H1 (cell line): Measurements from ENCODE around the gene PPM1N. TPM values are rescaled to one million over a fixed set of nuclear protein-coding genes. Genes with fewer than 3 reads are reported as not detected.

Experiments
- CTCF ChIA-PET: fragments of 300-600 bp; sonication (Branson Sonifier 250); formaldehyde crosslinking; loops from one replicate; lab custom pipeline; 2021; ENCODE audit not compliant: partially characterized antibody; lab: Charles Lee
- POLR2A ChIA-PET: fragments of 300-600 bp; sonication (Branson Sonifier 250); formaldehyde crosslinking; loops from one replicate; lab custom pipeline; 2021; ENCODE audit warnings: inconsistent platforms; ENCODE audit not compliant: partially characterized antibody; lab: Charles Lee
- DNase-seq, 2 experiments: peaks; one replicate each; pipeline versions ENCODE4 v3.0.0 to v3.0.0-alpha.2; 2010 to 2022; ENCODE audit warnings: low spot score in 2 of 2, low read depth in 1 of 2, mixed read lengths in 1 of 2
- FAIRE-seq: peaks from 2 replicates; lab custom pipeline; 2011; peaks lifted over from hg19 to GRCh38; lab: Jason Lieb, UNC
- H2AFZ ChIP-seq: 2 replicates; pipeline ENCODE4 v1.8.1; 2012; ENCODE audit warnings: low read length, inconsistent platforms
- H2AK5ac ChIP-seq: 2 replicates; pipeline ENCODE4 v1.6.1; 2013; ENCODE audit warnings: low read depth, low read length
- H2BK120ac ChIP-seq: replicated peaks from 2 replicates; pipeline ENCODE3; 2013; ENCODE audit warnings: low read depth, low read length, inconsistent platforms
- H2BK12ac ChIP-seq: 2 replicates; pipeline ENCODE4 v1.6.1; 2013; ENCODE audit warnings: low read depth, low read length
- H2BK15ac ChIP-seq: 2 replicates; pipeline ENCODE4 v1.6.1; 2013; ENCODE audit warnings: low read length
- H2BK20ac ChIP-seq: 2 replicates; pipeline ENCODE4 v1.6.1; 2013; ENCODE audit warnings: low read length
- H2BK5ac ChIP-seq: 2 replicates; pipeline ENCODE4 v1.6.1; 2013; ENCODE audit warnings: low read depth, low read length
- H3K14ac ChIP-seq: 2 replicates; pipeline ENCODE4 v1.6.1; 2013; ENCODE audit warnings: inconsistent platforms; ENCODE audit not compliant: insufficient read length
- H3K18ac ChIP-seq: 2 replicates; pipeline ENCODE4 v1.6.1; 2013; ENCODE audit warnings: low read length; ENCODE audit errors: extremely low read depth
- H3K23ac ChIP-seq: 2 replicates; pipeline ENCODE4 v1.6.1; 2013; ENCODE audit warnings: inconsistent platforms; ENCODE audit not compliant: insufficient read length
- H3K23me2 ChIP-seq: 2 replicates; pipeline ENCODE4 v1.6.1; 2013; ENCODE audit warnings: low read depth, low read length
- H3K27ac ChIP-seq: 2 replicates; pipeline ENCODE4 v1.6.1; 2011; ENCODE audit warnings: low read depth, low read length, inconsistent platforms
- H3K27me3 ChIP-seq, 4 experiments: replicated peaks in 1 of 4; 1 replicate in 1 of 4; 2 replicates in 3 of 4; pipeline versions ENCODE4 v1.6.1 to v1.8.1; 2011 to 2013; ENCODE audit warnings: low read length in 3 of 4, mild to moderate bottlenecking in 3 of 4, inconsistent platforms in 2 of 4, mixed read lengths in 2 of 4, moderate library complexity in 1 of 4; ENCODE audit not compliant: control insufficient read depth in 3 of 4, insufficient read depth in 3 of 4; ENCODE audit errors: extremely low read depth in 1 of 4
- H3K36me3 ChIP-seq, 4 experiments: 2 replicates each; pipeline versions ENCODE4 v1.6.1 to v1.8.1; 2011 to 2013; ENCODE audit warnings: mild to moderate bottlenecking in 4 of 4, low read length in 3 of 4, moderate library complexity in 2 of 4, control low read depth in 1 of 4, inconsistent platforms in 1 of 4; ENCODE audit not compliant: insufficient read depth in 4 of 4, control insufficient read depth in 2 of 4
- H3K4ac ChIP-seq: replicated peaks from 2 replicates; pipeline ENCODE3; 2013; ENCODE audit warnings: low read length, low read depth, mixed read lengths, inconsistent platforms; ENCODE audit not compliant: insufficient read length
- H3K4me1 ChIP-seq, 4 experiments: replicated peaks in 1 of 4; 1 replicate in 1 of 4; 2 replicates in 3 of 4; pipeline versions ENCODE4 v1.6.1 to v1.8.1; 2011 to 2013; ENCODE audit warnings: low read length in 3 of 4, inconsistent platforms in 2 of 4, mixed read lengths in 1 of 4; ENCODE audit not compliant: insufficient read depth in 4 of 4, control insufficient read depth in 3 of 4
- H3K4me2 ChIP-seq, 2 experiments: 2 replicates each; pipeline versions ENCODE4 v1.6.1 to v1.8.1; 2011 to 2013; ENCODE audit warnings: low read depth in 2 of 2, low read length in 2 of 2, control low read depth in 1 of 2, inconsistent platforms in 1 of 2, mild to moderate bottlenecking in 1 of 2; ENCODE audit not compliant: insufficient read depth in 1 of 2
- H3K4me3 ChIP-seq, 4 experiments: fragments of 200-600, 300-600 bp in 1 of 4; sonication (generic), shearing (Covaris generic), sonication (Bioruptor Twin) in 1 of 4; 2 replicates each; pipeline versions ENCODE4 v1.5.1 to v1.8.1; 2011 to 2016; ENCODE audit warnings: low read length in 4 of 4, low read depth in 3 of 4, control low read depth in 2 of 4, inconsistent platforms in 2 of 4, mild to moderate bottlenecking in 2 of 4, mixed read lengths in 1 of 4, moderate library complexity in 1 of 4; ENCODE audit not compliant: insufficient read depth in 2 of 4; ENCODE audit errors: extremely low read depth in 1 of 4
- H3K56ac ChIP-seq: replicated peaks from 2 replicates; pipeline ENCODE3; 2013; ENCODE audit warnings: low read depth, mild to moderate bottlenecking, mixed read lengths, low read length, inconsistent platforms; ENCODE audit not compliant: insufficient read length
- H3K79me1 ChIP-seq: 2 replicates; pipeline ENCODE4 v1.6.1; 2013; ENCODE audit warnings: low read depth, low read length, control low read depth
- H3K79me2 ChIP-seq, 2 experiments: 2 replicates each; pipeline versions ENCODE4 v1.6.1 to v1.8.1; 2012 to 2013; ENCODE audit warnings: low read length in 2 of 2, mild to moderate bottlenecking in 2 of 2, inconsistent platforms in 1 of 2; ENCODE audit not compliant: insufficient read depth in 2 of 2, control insufficient read depth in 1 of 2
- H3K9ac ChIP-seq, 4 experiments: replicated peaks in 1 of 4; 1 replicate in 1 of 4; 2 replicates in 3 of 4; pipeline versions ENCODE4 v1.6.1 to v1.8.1; 2011 to 2013; ENCODE audit warnings: low read depth in 3 of 4, low read length in 3 of 4, control low read depth in 2 of 4, mild to moderate bottlenecking in 2 of 4, moderate library complexity in 2 of 4, inconsistent platforms in 1 of 4; ENCODE audit errors: extremely low read depth in 1 of 4
- H3K9me3 ChIP-seq, 2 experiments: 2 replicates each; pipeline versions ENCODE4 v1.6.1 to v1.8.1; 2012 to 2013; ENCODE audit warnings: mild to moderate bottlenecking in 2 of 2, moderate library complexity in 2 of 2, control low read depth in 1 of 2, inconsistent platforms in 1 of 2, low read depth in 1 of 2, low read length in 1 of 2, mixed read lengths in 1 of 2; ENCODE audit not compliant: insufficient read depth in 2 of 2
- H4K20me1 ChIP-seq, 2 experiments: replicated peaks in 1 of 2; 2 replicates each; pipeline versions ENCODE3 to v1.8.1; 2011 to 2013; ENCODE audit warnings: inconsistent platforms in 2 of 2, low read length in 2 of 2, mild to moderate bottlenecking in 1 of 2; ENCODE audit not compliant: insufficient read depth in 2 of 2, control insufficient read depth in 1 of 2
- H4K5ac ChIP-seq: 2 replicates; pipeline ENCODE4 v1.6.1; 2013; ENCODE audit warnings: low read length, low read depth, mixed read lengths, inconsistent platforms; ENCODE audit not compliant: insufficient read length
- H4K8ac ChIP-seq: 2 replicates; pipeline ENCODE4 v1.8.0; 2013; ENCODE audit warnings: mild to moderate bottlenecking, moderate library complexity, low read length, inconsistent platforms; ENCODE audit not compliant: insufficient read depth; ENCODE audit errors: extremely low read depth
- H4K91ac ChIP-seq: replicated peaks from 2 replicates; pipeline ENCODE3; 2013; ENCODE audit warnings: low read length, mixed read lengths, inconsistent platforms; ENCODE audit not compliant: insufficient read length
- CBX5 ChIP-seq: fragments of 300-800, 300-1000 bp; sonication (generic); IDR thresholded peaks from 2 replicates; pipeline ENCODE4 v1.7.1; 2016; ENCODE audit warnings: antibody characterized with exemption, low read length, low read depth
- GABPA ChIP-seq: IDR thresholded peaks from 2 replicates; pipeline ENCODE4 v1.6.1; 2011; ENCODE audit warnings: mild to moderate bottlenecking, low read length, moderate library complexity, borderline replicate concordance; ENCODE audit not compliant: insufficient read depth
- POLR2A ChIP-seq, 2 experiments: IDR thresholded peaks; 1 replicate in 1 of 2; 2 replicates in 1 of 2; pipeline ENCODE4 v1.6.1; 2011; ENCODE audit warnings: low read depth in 2 of 2, low read length in 2 of 2, mild to moderate bottlenecking in 2 of 2; ENCODE audit errors: control extremely low read depth in 1 of 2
- RFX5 ChIP-seq: IDR thresholded peaks from 2 replicates; pipeline ENCODE4 v1.6.1; 2011; ENCODE audit warnings: low read depth, low read length, improper control_type of control experiment, borderline replicate concordance
- SIX5 ChIP-seq: IDR thresholded peaks from 2 replicates; pipeline ENCODE4 v1.6.1; 2011; ENCODE audit warnings: mild to moderate bottlenecking, low read depth, low read length
- SP4 ChIP-seq: IDR thresholded peaks from 2 replicates; pipeline ENCODE4 v1.6.1; 2012; ENCODE audit warnings: low read length, inconsistent platforms
- TBP ChIP-seq: IDR thresholded peaks from 2 replicates; pipeline ENCODE4 v1.6.1; 2011; ENCODE audit warnings: low read depth, low read length, improper control_type of control experiment
- TCF12 ChIP-seq: IDR thresholded peaks from 2 replicates; pipeline ENCODE4 v1.6.1; 2011; ENCODE audit warnings: low read depth, mild to moderate bottlenecking, low read length
- WGBS, 2 experiments: shearing (Covaris generic) in 1 of 2; methylation state at CpG; one replicate each; pipeline versions ENCODE4 v1.1.6 to v1.1.7; 2013 to 2015; ENCODE audit warnings: low lambda C conversion rate in 2 of 2, mixed read lengths in 2 of 2, inconsistent platforms in 1 of 2, low coverage in 1 of 2, missing lambda C conversion rate in 1 of 2; ENCODE audit not compliant: insufficient replicate concordance in 2 of 2, insufficient coverage in 1 of 2, insufficient read length in 1 of 2; ENCODE audit errors: extremely low coverage in 1 of 2, missing lambda C conversion rate in 1 of 2; 5-methylcytosine and 5-hydroxymethylcytosine counted together
- polyA plus RNA-seq, 7 experiments: library from polyadenylated mRNA; depleted of rRNA in 3 of 7; stranded (reverse) in 5 of 7; unstranded in 2 of 7; fragments of >200 nt in 5 of 7; fragments of 200-250 nt in 2 of 7; gene quantifications; 1 replicate in 5 of 7; 2 replicates in 1 of 7; 4 replicates in 1 of 7; pipeline versions ENCODE4 v1.2.1 to v1.2.3, GENCODE V29; 2011 to 2013; ENCODE audit warnings: missing spikeins in 2 of 7, mixed read lengths in 2 of 7
- total RNA-seq: library from RNA; stranded (reverse); fragmentation: NEBNext Ultra II Directional; extraction: Animal tissue kit (Norgen Biotek cat#: 25700); gene quantifications from 2 replicates; pipeline ENCODE4 v1.2.1, GENCODE V29; 2021
- TF ChIP-seq, protein P1 (sequence below): IDR thresholded peaks from 2 replicates; pipeline ENCODE4 v1.6.1; 2011; ENCODE audit warnings: low read depth, mild to moderate bottlenecking, low read length; ENCODE audit not compliant: insufficient read depth

The PPM1N gene
- total and polyA plus RNA-seq, 2 of the 8 experiments (the other 6 are each of a cell fraction or from before 2014, with no cell fraction given), result 12.2 to 14.4 TPM

- Histone ChIP-seq H3K4ac (no peak overlapping the region), H3K79me1 (peaks cover 2% of the 10 kb centered on the region; the same call in 1 of the 2 replicates), H3K27me3 (no peaks in the 10 kb centered on the region), H2BK120ac (no peak overlapping the region), H2AK5ac (no peak overlapping the region), H3K4me1 (peaks cover 8 to 18% (median 14%) of the 10 kb centered on the region in 4 experiments), H3K23ac (no peak overlapping the region), H3K23me2 (peaks cover 10% of the 10 kb centered on the region; the same call in 1 of the 2 replicates), H2BK12ac (0 out of 2 replicates have a peak overlapping the region, but pooled peaks have one; percentile 13), H4K5ac (no peak overlapping the region), H2BK15ac (no peak overlapping the region), H3K36me3 (no peaks in the 10 kb centered on the region), H4K91ac (peak overlapping the region; percentile 6), H3K4me3 (peak overlapping the region in 2 of 4 experiments; percentile 72 to 97; a peak in 3 of 8 replicates), H3K14ac (no peak overlapping the region), H4K8ac (no peak overlapping the region), H3K4me2 (peak overlapping the region; percentile 56 to 67), H3K9me3 (no peaks in the 10 kb centered on the region), H3K56ac (no peak overlapping the region), H4K20me1 (peaks cover 0 to 4% of the 10 kb centered on the region in 2 experiments), H3K18ac (no peak overlapping the region)
- FAIRE-seq (no peak), DNase-seq (no peak)
- POLR2A ChIA-PET, result interaction anchor here (0.8 to 2.3 kb wide), 3 partner anchors 8 to 75 kb away, joined by 3 to 12 read pairs (median 3); no protein-coding TSS in a partner anchor
- CTCF ChIA-PET, result interaction anchor here (0.7 to 2.8 kb wide), 4 partner anchors 13 to 137 kb away, joined by 3 to 12 read pairs (median 6); no protein-coding TSS in a partner anchor
- 64% methylated on average over 4 of the region's 5 CpGs; no CpG with 5 or more reads in 1 of the 2 experiments for WGBS, 2 experiments
- no peak for TF ChIP-seq SP4
- no peak for TF ChIP-seq POLR2A (IDR thresholded peaks at IDR 0.05; ENCODE audit: control extremely low read depth in 1 of 2, low read depth in 2 of 2, low read length in 2 of 2)
- TF ChIP-seq TCF12, result no peak
- no peak for TF ChIP-seq GABPA
- TF ChIP-seq, protein P1, sequence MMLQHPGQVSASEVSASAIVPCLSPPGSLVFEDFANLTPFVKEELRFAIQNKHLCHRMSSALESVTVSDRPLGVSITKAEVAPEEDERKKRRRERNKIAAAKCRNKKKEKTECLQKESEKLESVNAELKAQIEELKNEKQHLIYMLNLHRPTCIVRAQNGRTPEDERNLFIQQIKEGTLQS, result no peak
- no peak for TF ChIP-seq RFX5
- TF ChIP-seq CBX5, result no peak
- no peak for TF ChIP-seq TBP
- no peak for TF ChIP-seq SIX5
- TF ChIP-seq, all 59 proteins: peak for 0
- Histone ChIP-seq H2AFZ (no peak overlapping the region), H2BK20ac (no peak overlapping the region), H3K27ac (no peak overlapping the region), H2BK5ac (no peak overlapping the region), H3K9ac (0 out of 7 replicates have a peak overlapping the region, but pooled peaks of 1 of the 4 experiments have one; percentile 6), H3K79me2 (peaks cover 14 to 29% of the 10 kb centered on the region in 2 experiments)
Observed at GRCh38 chr19:45505996-45506245, 7.7 kb downstream of the PPM1N start.
